IPS-20b (cell line): ENCODE measurements around the gene SHPK.

Experiments used
- H3K27ac ChIP-seq: one replicate; pipeline ENCODE4 v1.5.1; 2013; ENCODE audit warnings: low read length
- H3K27me3 ChIP-seq: 2 replicates; pipeline ENCODE4 v1.6.1; 2013; ENCODE audit warnings: mild to moderate bottlenecking, low read length, inconsistent platforms; ENCODE audit not compliant: insufficient read depth
- H3K36me3 ChIP-seq: 2 replicates; pipeline ENCODE4 v1.6.1; 2013; ENCODE audit warnings: low read depth, mild to moderate bottlenecking, inconsistent platforms, low read length, moderate library complexity; ENCODE audit not compliant: insufficient read depth
- H3K4me1 ChIP-seq: 2 replicates; pipeline ENCODE4 v1.6.1; 2013; ENCODE audit warnings: mild to moderate bottlenecking, control low read depth, inconsistent platforms, low read length, moderate library complexity; ENCODE audit not compliant: insufficient read depth
- H3K4me3 ChIP-seq: 2 replicates; pipeline ENCODE4 v1.5.1; 2013; ENCODE audit warnings: mild to moderate bottlenecking, low read length, inconsistent platforms
- H3K9ac ChIP-seq: 2 replicates; pipeline ENCODE4 v1.6.1; 2013; ENCODE audit warnings: low read depth, mild to moderate bottlenecking, inconsistent platforms, low read length, moderate library complexity
- H3K9me3 ChIP-seq: 2 replicates; pipeline ENCODE4 v1.6.1; 2013; ENCODE audit warnings: mild to moderate bottlenecking, low read depth, low read length, inconsistent platforms; ENCODE audit not compliant: insufficient read depth

SHPK gene

GRCh38 chr17:3669548-3669947 is 33.5 kb upstream of the SHPK start:
- peaks cover 13% of the 10 kb centered on the region for H3K36me3 ChIP-seq
- peak overlapping the region; percentile 96 for H3K4me3 ChIP-seq
- H3K9ac ChIP-seq = peak overlapping the region; percentile 95
- 0 out of 2 replicates have a peak, but pooled peaks cover 2% of the 10 kb centered on the region for H3K4me1 ChIP-seq
- no peaks in the 10 kb centered on the region for H3K9me3 ChIP-seq
- H3K27ac ChIP-seq = no peak overlapping the region
- H3K27me3 ChIP-seq = no peaks in the 10 kb centered on the region

GRCh38 chr17:3669085-3669347 is 33.0 kb upstream of the SHPK start:
- H3K36me3 ChIP-seq = peaks cover 18% of the 10 kb centered on the region
- H3K4me1 ChIP-seq = 0 out of 2 replicates have a peak, but pooled peaks cover 2% of the 10 kb centered on the region
- no peaks in the 10 kb centered on the region for H3K27me3 ChIP-seq
- peak overlapping the region; percentile 50 for H3K27ac ChIP-seq
- H3K9ac ChIP-seq = peak overlapping the region; percentile 95
- no peaks in the 10 kb centered on the region for H3K9me3 ChIP-seq
- H3K4me3 ChIP-seq = peak overlapping the region; percentile 96

- Histone ChIP-seq H3K4me1 (0 out of 2 replicates have a peak, but pooled peaks cover 2% of the 10 kb centered on the region), H3K9me3 (no peaks in the 10 kb centered on the region), H3K27me3 (no peaks in the 10 kb centered on the region), H3K4me3 (peak within 1 kb of the TSS; percentile 96), H3K27ac (peak within 1 kb of the TSS; percentile 50), H3K36me3 (peaks cover 24% of the 10 kb centered on the region), H3K9ac (peak within 1 kb of the TSS; percentile 95)
These were observed 32.4 kb upstream of the SHPK start, which contains the start of the genes EMC6 and TAX1BP3 for GRCh38 chr17:3668279-3669084. TSS of gene EMC6 (plus strand) at chr17:3668812. CDS start at chr17:3669147, 335 bp downstream. TSS of gene TAX1BP3 (minus strand) at chr17:3668578. CDS start at chr17:3668526, 52 bp downstream.

- peaks cover 32% of the 10 kb centered on the region for H3K36me3 ChIP-seq
These were observed 31.6 kb upstream of the SHPK start for GRCh38 chr17:3667366-3668278.

GRCh38 chr17:3666516-3666915 is 30.5 kb upstream of the SHPK start:
- Histone ChIP-seq H3K4me3 (no peak overlapping the region), H3K4me1 (0 out of 2 replicates have a peak, but pooled peaks cover 2% of the 10 kb centered on the region), H3K36me3 (peaks cover 32% of the 10 kb centered on the region), H3K27ac (no peak overlapping the region), H3K27me3 (no peaks in the 10 kb centered on the region), H3K9ac (no peak overlapping the region), H3K9me3 (no peaks in the 10 kb centered on the region)

More at GRCh38 chr17:3667366-3668278, 31.6 kb upstream of the SHPK start:
- Histone ChIP-seq H3K9me3 (no peaks in the 10 kb centered on the region), H3K27me3 (no peaks in the 10 kb centered on the region), H3K9ac (peak overlapping the region; percentile 90), H3K27ac (peak overlapping the region; percentile 42), H3K4me1 (0 out of 2 replicates have a peak, but pooled peaks cover 2% of the 10 kb centered on the region), H3K4me3 (peak overlapping the region; percentile 96)

GRCh38 chr17:3665834-3666233 is 29.8 kb upstream of the SHPK start:
- Histone ChIP-seq H3K27me3 (no peaks in the 10 kb centered on the region), H3K9me3 (no peaks in the 10 kb centered on the region), H3K9ac (no peak overlapping the region), H3K4me1 (0 out of 2 replicates have a peak, but pooled peaks cover 2% of the 10 kb centered on the region), H3K4me3 (no peak overlapping the region), H3K27ac (no peak overlapping the region), H3K36me3 (peaks cover 38% of the 10 kb centered on the region)

GRCh38 chr17:3663102-3664011 is 27.3 kb upstream of the SHPK start:
- Histone ChIP-seq H3K9me3 (no peaks in the 10 kb centered on the region), H3K27ac (no peak overlapping the region), H3K9ac (no peak overlapping the region), H3K36me3 (peaks cover 32% of the 10 kb centered on the region), H3K27me3 (no peaks in the 10 kb centered on the region), H3K4me3 (no peak overlapping the region), H3K4me1 (0 out of 2 replicates have a peak, but pooled peaks cover 2% of the 10 kb centered on the region)

GRCh38 chr17:3660311-3660891 is 24.4 kb upstream of the SHPK start:
- Histone ChIP-seq H3K36me3 (peaks cover 32% of the 10 kb centered on the region), H3K27ac (no peak overlapping the region), H3K27me3 (no peaks in the 10 kb centered on the region), H3K4me3 (no peak overlapping the region), H3K4me1 (no peaks in the 10 kb centered on the region), H3K9me3 (no peaks in the 10 kb centered on the region), H3K9ac (no peak overlapping the region)

- no peaks in the 10 kb centered on the region for H3K4me1 ChIP-seq
- H3K27ac ChIP-seq = no peak overlapping the region
- no peak overlapping the region for H3K9ac ChIP-seq
- H3K9me3 ChIP-seq = no peaks in the 10 kb centered on the region
- no peak overlapping the region for H3K4me3 ChIP-seq
- H3K27me3 ChIP-seq = no peaks in the 10 kb centered on the region
- peaks cover 29% of the 10 kb centered on the region for H3K36me3 ChIP-seq
These were observed 23.6 kb upstream of the SHPK start for GRCh38 chr17:3659541-3660111.

- Histone ChIP-seq H3K36me3 (peaks cover 22% of the 10 kb centered on the region; the same call in 1 of the 2 replicates), H3K4me1 (no peaks in the 10 kb centered on the region), H3K27me3 (no peaks in the 10 kb centered on the region), H3K9ac (no peak overlapping the region), H3K27ac (no peak overlapping the region), H3K9me3 (no peaks in the 10 kb centered on the region), H3K4me3 (no peak overlapping the region)
These were observed 22.9 kb upstream of the SHPK start for GRCh38 chr17:3658784-3659449.
